PC-9 (cell line): ENCODE results near the gene KRT15. TPM values are rescaled to one million over a fixed set of nuclear protein-coding genes. Genes with fewer than 3 reads are reported as not detected.

Experiments used
- BruUV-seq: library from RNA; stranded (reverse); fragments of 400-500 nt; replicated peaks from 2 replicates; lab custom pipeline; 2021; lab: Mats Ljungman, UMichigan
- CTCF ChIA-PET: fragments of 300-600 bp; sonication (Branson Sonifier 250); formaldehyde crosslinking; loops from one replicate; lab custom pipeline; 2022; ENCODE audit warnings: antibody characterized with exemption; lab: Charles Lee
- POLR2A ChIA-PET: fragments of 300-600 bp; sonication (Branson Sonifier 250); formaldehyde crosslinking; loops from one replicate; lab custom pipeline; 2022; ENCODE audit warnings: antibody characterized with exemption; ENCODE audit not compliant: unreplicated experiment; lab: Charles Lee
- DNase-seq, 2 experiments: peaks; one replicate each; pipeline versions ENCODE4 v3.0.0 to v3.0.0-alpha.2; 2015 to 2022; ENCODE audit warnings: mixed read lengths in 1 of 2
- H2AFZ ChIP-seq: fragments of 200-600 bp; sonication (generic); 2 replicates; pipeline ENCODE4 v1.8.1; 2017; ENCODE audit warnings: antibody characterized with exemption
- H3F3A ChIP-seq: fragments of 200-600 bp; sonication (generic); 2 replicates; pipeline ENCODE4 v1.8.1; 2017; ENCODE audit warnings: antibody characterized with exemption, mild to moderate bottlenecking, low read depth; ENCODE audit not compliant: insufficient read depth
- H3K27ac ChIP-seq: fragments of 200-600 bp; sonication (generic); 2 replicates; pipeline ENCODE4 v1.6.1; 2016; ENCODE audit warnings: mixed run types
- H3K27me3 ChIP-seq: fragments of 200-600 bp; sonication (generic); 2 replicates; pipeline ENCODE4 v1.6.1; 2016; ENCODE audit warnings: low read depth, mixed run types; ENCODE audit not compliant: insufficient read depth
- H3K36me3 ChIP-seq: fragments of 200-600 bp; sonication (generic); 2 replicates; pipeline ENCODE4 v1.6.1; 2016; ENCODE audit warnings: low read depth, mixed run types
- H3K4me1 ChIP-seq: fragments of 200-600 bp; sonication (generic); replicated peaks from 2 replicates; pipeline ENCODE4 v1.6.1; 2016; ENCODE audit warnings: mixed run types; ENCODE audit not compliant: insufficient read depth
- H3K4me2 ChIP-seq: fragments of 200-600 bp; sonication (generic); 2 replicates; pipeline ENCODE4 v1.6.1; 2017; ENCODE audit warnings: mixed run types
- H3K4me3 ChIP-seq: fragments of 200-600 bp; sonication (generic); 2 replicates; pipeline ENCODE4 v1.6.1; 2016; ENCODE audit warnings: mixed run types
- H3K79me2 ChIP-seq: fragments of 200-600 bp; sonication (generic); 2 replicates; pipeline ENCODE4 v1.6.1; 2017; ENCODE audit warnings: low read depth, mixed run types
- H3K9me2 ChIP-seq: fragments of 200-600 bp; sonication (generic); 2 replicates; pipeline ENCODE4 v1.8.1; 2017; ENCODE audit warnings: mild to moderate bottlenecking; ENCODE audit not compliant: insufficient read depth
- H3K9me3 ChIP-seq: fragments of 200-600 bp; sonication (generic); 2 replicates; pipeline ENCODE4 v1.8.1; 2016; ENCODE audit warnings: low read depth; ENCODE audit not compliant: insufficient read depth
- H4K20me1 ChIP-seq: fragments of 200-600 bp; sonication (generic); 2 replicates; pipeline ENCODE4 v1.8.1; 2017; ENCODE audit not compliant: insufficient read depth
- EZH2 ChIP-seq: fragments of 200-600 bp; sonication (generic); IDR thresholded peaks from 2 replicates; pipeline ENCODE4 v1.8.0; 2017; ENCODE audit warnings: antibody characterized with exemption, low read depth
- intact Hi-C: fragments of 100-400 bp; cut with micrococcal nuclease; formaldehyde crosslinking; loops from one replicate; pipeline ENCODE4 v1.10.0; 2022; ENCODE audit not compliant: unreplicated experiment
- microRNA-seq: library from miRNA; unstranded; fragments of <30 nt; microRNA quantifications from one replicate; pipeline ENCODE4 v1.2.0, GENCODE V29; 2021; ENCODE audit warnings: borderline number of aligned reads, borderline replicate concordance
- total RNA-seq: library from RNA; stranded (reverse); gene quantifications from 2 replicates; pipeline ENCODE4 v1.2.3, GENCODE V29; 2021
- TF ChIP-seq, protein P1 (sequence below): fragments of 200-600 bp; sonication (generic); conservative IDR thresholded peaks from 2 replicates; pipeline ENCODE4 v1.6.1; 2017; ENCODE audit warnings: mixed run types, antibody characterized with exemption, mild to moderate bottlenecking, moderate library complexity

Gene KRT15
- total RNA-seq, 1 experiment from 2014 or later = 41.9 TPM

DNA sequence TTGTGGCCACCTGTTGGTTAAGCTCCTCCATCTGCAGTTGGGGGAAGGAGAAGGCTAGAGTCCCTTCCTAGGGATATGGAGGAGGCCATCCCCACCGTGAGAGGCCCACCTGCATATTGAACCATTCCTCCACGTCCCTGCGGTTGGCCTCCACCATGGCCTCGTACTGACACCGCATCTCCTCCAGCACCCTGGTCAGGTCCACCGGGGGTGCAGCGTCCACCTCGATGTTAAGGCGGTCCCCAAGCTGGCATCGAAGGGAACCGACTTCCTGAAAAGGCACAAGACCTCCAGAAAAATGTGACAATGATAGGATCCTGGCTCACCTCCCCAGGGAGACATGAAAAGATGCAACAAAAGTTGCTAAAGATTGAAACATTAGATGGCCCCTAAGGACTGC is 54.5 kb downstream of the KRT15 start:
- no peaks in the 10 kb centered on the region for H4K20me1 ChIP-seq
- TF ChIP-seq EZH2 = no peak
- TF ChIP-seq, protein P1, sequence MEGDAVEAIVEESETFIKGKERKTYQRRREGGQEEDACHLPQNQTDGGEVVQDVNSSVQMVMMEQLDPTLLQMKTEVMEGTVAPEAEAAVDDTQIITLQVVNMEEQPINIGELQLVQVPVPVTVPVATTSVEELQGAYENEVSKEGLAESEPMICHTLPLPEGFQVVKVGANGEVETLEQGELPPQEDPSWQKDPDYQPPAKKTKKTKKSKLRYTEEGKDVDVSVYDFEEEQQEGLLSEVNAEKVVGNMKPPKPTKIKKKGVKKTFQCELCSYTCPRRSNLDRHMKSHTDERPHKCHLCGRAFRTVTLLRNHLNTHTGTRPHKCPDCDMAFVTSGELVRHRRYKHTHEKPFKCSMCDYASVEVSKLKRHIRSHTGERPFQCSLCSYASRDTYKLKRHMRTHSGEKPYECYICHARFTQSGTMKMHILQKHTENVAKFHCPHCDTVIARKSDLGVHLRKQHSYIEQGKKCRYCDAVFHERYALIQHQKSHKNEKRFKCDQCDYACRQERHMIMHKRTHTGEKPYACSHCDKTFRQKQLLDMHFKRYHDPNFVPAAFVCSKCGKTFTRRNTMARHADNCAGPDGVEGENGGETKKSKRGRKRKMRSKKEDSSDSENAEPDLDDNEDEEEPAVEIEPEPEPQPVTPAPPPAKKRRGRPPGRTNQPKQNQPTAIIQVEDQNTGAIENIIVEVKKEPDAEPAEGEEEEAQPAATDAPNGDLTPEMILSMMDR = no peak
- peaks cover 20% of the 10 kb centered on the region for H3K4me1 ChIP-seq
- no peaks in the 10 kb centered on the region for H3K9me3 ChIP-seq
- H3K27me3 ChIP-seq = no peaks in the 10 kb centered on the region
- intact Hi-C loops = no loop called here
- no peaks in the 10 kb centered on the region for H3K79me2 ChIP-seq
- no TSS peak for BruUV-seq
- peaks cover 10% of the 10 kb centered on the region; the same call in 1 of the 2 replicates for H3F3A ChIP-seq
- no peak for DNase-seq
- ChIA-PET CTCF (interaction anchor here (0.6 to 0.7 kb wide), 2 partner anchors 62 to 133 kb away, joined by 3 to 14 read pairs; no protein-coding TSS in a partner anchor), POLR2A (interaction anchor here (0.5 to 0.6 kb wide), 3 partner anchors 11 to 838 kb away, joined by 3 to 6 read pairs (median 4); no protein-coding TSS in a partner anchor)
- H3K4me2 ChIP-seq = peak overlapping the region; percentile 39; the same call in 1 of the 2 replicates
- no peak overlapping the region for H3K4me3 ChIP-seq
- no peaks in the 10 kb centered on the region for H3K9me2 ChIP-seq
- H3K27ac ChIP-seq = peak overlapping the region; percentile 50
- H2AFZ ChIP-seq = no peak overlapping the region
- H3K36me3 ChIP-seq = no peaks in the 10 kb centered on the region

DNA sequence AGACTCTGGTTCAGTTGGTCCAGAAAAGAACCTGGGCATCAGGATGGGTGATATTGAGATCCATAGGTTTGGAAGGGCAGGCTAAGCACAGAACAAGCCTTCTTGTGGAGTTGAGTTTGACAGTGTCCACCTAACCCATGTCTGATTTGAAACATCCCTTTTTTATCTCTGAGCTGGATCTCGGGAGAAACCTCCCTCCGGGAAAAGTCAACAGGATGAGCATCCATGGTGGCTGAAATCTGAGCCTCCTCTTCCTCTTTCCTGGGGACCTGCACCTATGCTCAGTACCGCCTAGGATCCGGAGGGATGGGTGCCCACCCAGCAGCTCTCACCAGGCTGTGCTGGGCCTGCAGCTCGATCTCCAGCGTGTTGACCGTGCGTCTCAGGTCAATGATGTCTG is 54.9 kb downstream of the KRT15 start:
- DNase-seq = no peak
- peaks cover 20% of the 10 kb centered on the region for H3K4me1 ChIP-seq
- POLR2A ChIA-PET = interaction anchor here (0.5 kb wide), 1 partner anchor 608 kb away, joined by 4 read pairs; no protein-coding TSS in a partner anchor
- H3K4me3 ChIP-seq = no peak overlapping the region
- TF ChIP-seq, protein P1 = no peak
- no peak for TF ChIP-seq EZH2
- H2AFZ ChIP-seq = no peak overlapping the region
- no peaks in the 10 kb centered on the region for H3K9me3 ChIP-seq
- CTCF ChIA-PET = interaction anchor here (0.6 to 0.7 kb wide), 2 partner anchors 62 to 132 kb away, joined by 3 to 14 read pairs; no protein-coding TSS in a partner anchor
- BruUV-seq = no TSS peak
- no peaks in the 10 kb centered on the region for H3K9me2 ChIP-seq
- intact Hi-C loops = no loop called here
- no peaks in the 10 kb centered on the region for H4K20me1 ChIP-seq
- no peaks in the 10 kb centered on the region for H3K36me3 ChIP-seq
- H3F3A ChIP-seq = peaks cover 10% of the 10 kb centered on the region; the same call in 1 of the 2 replicates
- no peaks in the 10 kb centered on the region for H3K79me2 ChIP-seq
- no peak overlapping the region for H3K27ac ChIP-seq
- H3K4me2 ChIP-seq = 0 out of 2 replicates have a peak overlapping the region, but pooled peaks have one; percentile 39
- H3K27me3 ChIP-seq = no peaks in the 10 kb centered on the region

Small RNA genes lying within 50 kb of the gene (microRNA-seq; reads per million reads assigned to microRNA genes)
- gene MIR6510 = not detected

Other genes starting within 250 kb of the KRT15 start
- gene KRTAP9-7, start 243.2 kb downstream of the KRT15 start, total RNA-seq = not detected in 2 replicates
- not detected in 2 replicates for gene KRTAP29-1, start 216.0 kb downstream of the KRT15 start, total RNA-seq
- not detected in 2 replicates for gene KRTAP16-1, start 209.6 kb downstream of the KRT15 start, total RNA-seq
- gene KRTAP17-1, start 203.2 kb downstream of the KRT15 start, total RNA-seq = not detected in 2 replicates
- gene KRT33A, start 168.1 kb downstream of the KRT15 start, total RNA-seq = not detected in 2 replicates
- not detected in 2 replicates for gene KRT33B, start 149.1 kb downstream of the KRT15 start, total RNA-seq
- 0.45 and 1.4 TPM in 2 replicates for gene KRT34, start 136.6 kb downstream of the KRT15 start, total RNA-seq
- gene KRT31, start 121.3 kb downstream of the KRT15 start, total RNA-seq = not detected in 2 replicates
- not detected in 2 replicates for gene KRT37, start 94.3 kb downstream of the KRT15 start, total RNA-seq
- gene KRT38, start 77.9 kb downstream of the KRT15 start, total RNA-seq = not detected in 2 replicates
- gene KRT32, start 51.5 kb downstream of the KRT15 start, total RNA-seq = not detected in 2 replicates
- gene KRT35, start 37.7 kb downstream of the KRT15 start, total RNA-seq = not detected in 2 replicates
- not detected in 2 replicates for gene KRT36, start 29.0 kb downstream of the KRT15 start, total RNA-seq
- gene KRT13, start 13.3 kb downstream of the KRT15 start, total RNA-seq = 606 and 1,548 TPM in 2 replicates
- gene KRT19, start 9.4 kb upstream of the KRT15 start, total RNA-seq = 1,811 and 2,277 TPM in 2 replicates
- 0.55 and 0.73 TPM in 2 replicates for gene KRT9, start 53.2 kb upstream of the KRT15 start, total RNA-seq
- 2.2 and 2.5 TPM in 2 replicates for gene KRT14, start 68.0 kb upstream of the KRT15 start, total RNA-seq
- 41.7 and 53.5 TPM in 2 replicates for gene KRT16, start 93.9 kb upstream of the KRT15 start, total RNA-seq
- 29.0 and 80.8 TPM in 2 replicates for gene KRT17, start 105.7 kb upstream of the KRT15 start, total RNA-seq
- 775 and 874 TPM in 2 replicates for gene EIF1, start 170.0 kb upstream of the KRT15 start, total RNA-seq
- 0.87 TPM in 1 of 2 replicates, not detected in the other for gene GAST, start 193.4 kb upstream of the KRT15 start, total RNA-seq
- gene HAP1, start 215.8 kb upstream of the KRT15 start, total RNA-seq = 1.1 and 2.2 TPM in 2 replicates